ENCODE measurements around the gene MRC2.

- TF ChIP-seq CTCF (IDR thresholded peaks at IDR 0.05; ENCODE audit: insufficient read depth, low read length, poor library complexity, severe bottlenecking): no peak
- no peak for TF ChIP-seq EZH2phosphoT487 (conservative IDR thresholded peaks at IDR 0.05; ENCODE audit: low read length)
Measured at GRCh38 chr17:62674363-62674739, 46.9 kb downstream of the MRC2 start.
